Measurements from ENCODE around the gene PTPN4. TPM values are rescaled to one million over a fixed set of nuclear protein-coding genes. Genes with fewer than 3 reads are reported as not detected.
"Not testable (repeated sequence)": the region's sequence is repeated elsewhere in the genome, so short reads cannot be mapped to it uniquely, and the experiment has no call there.

The PTPN4 gene
- total RNA-seq, 2 donors from 2014 or later: 23.7 to 65.3 TPM

DNA sequence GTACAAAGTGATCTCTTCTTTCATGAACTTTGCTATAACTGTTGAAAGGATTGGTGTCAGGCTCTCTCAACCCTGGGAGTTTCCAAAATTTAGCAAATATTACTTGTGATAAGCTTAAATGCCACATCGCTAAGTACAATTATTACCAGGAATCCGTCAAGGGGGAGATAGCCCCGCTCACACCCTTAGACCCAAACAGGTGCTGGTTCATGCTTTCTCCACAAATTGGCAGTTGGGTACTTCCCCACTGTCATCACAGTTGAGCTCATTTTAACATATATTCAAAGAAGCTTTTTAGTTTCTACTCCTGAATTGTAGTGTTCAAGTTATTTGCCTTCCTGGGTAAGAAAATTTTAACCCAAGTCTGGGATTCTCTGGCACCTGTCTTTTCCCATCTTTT lies 223.4 kb downstream of the PTPN4 start:
- Histone ChIP-seq H3K4me1 (replicated peaks) (no peaks in the 10 kb centered on the region), H3K4me3 (no peak overlapping the region), H3K9me3 (no peaks in the 10 kb centered on the region), H3K27me3 (replicated peaks; ENCODE audit: insufficient read depth) (no peaks in the 10 kb centered on the region), H3K27ac (no peak overlapping the region), H3K36me3 (no peaks in the 10 kb centered on the region)
- TF ChIP-seq POLR2AphosphoS5 (IDR thresholded peaks at IDR 0.05) (no peak), POLR2A (IDR thresholded peaks at IDR 0.05) (no peak), CTCF (IDR thresholded peaks at IDR 0.05) (no peak)
- intact Hi-C loops (cut with DNase I): no loop called here
- no peak for DNase-seq (ENCODE audit: low spot score)
- 97% methylated on average over 3 of the region's 3 CpGs for WGBS

GRCh38 chr2:119996148-119996547 lies 236.4 kb downstream of the PTPN4 start:
- no peaks in the 10 kb centered on the region for H3K4me1 ChIP-seq (replicated peaks)
- H3K9me3 ChIP-seq: no peaks in the 10 kb centered on the region
- TF ChIP-seq POLR2A (IDR thresholded peaks at IDR 0.05) (no peak), CTCF (IDR thresholded peaks at IDR 0.05) (no peak), POLR2AphosphoS5 (IDR thresholded peaks at IDR 0.05) (no peak)
- H3K4me3 ChIP-seq: no peak overlapping the region
- no peak for DNase-seq (ENCODE audit: low spot score)
- no peaks in the 10 kb centered on the region for H3K27me3 ChIP-seq (replicated peaks; ENCODE audit: insufficient read depth)
- no peak overlapping the region for H3K27ac ChIP-seq
- H3K36me3 ChIP-seq: no peaks in the 10 kb centered on the region
- WGBS: 76% methylated on average over 3 of the region's 3 CpGs
- intact Hi-C loops (cut with DNase I): no loop called here

DNA sequence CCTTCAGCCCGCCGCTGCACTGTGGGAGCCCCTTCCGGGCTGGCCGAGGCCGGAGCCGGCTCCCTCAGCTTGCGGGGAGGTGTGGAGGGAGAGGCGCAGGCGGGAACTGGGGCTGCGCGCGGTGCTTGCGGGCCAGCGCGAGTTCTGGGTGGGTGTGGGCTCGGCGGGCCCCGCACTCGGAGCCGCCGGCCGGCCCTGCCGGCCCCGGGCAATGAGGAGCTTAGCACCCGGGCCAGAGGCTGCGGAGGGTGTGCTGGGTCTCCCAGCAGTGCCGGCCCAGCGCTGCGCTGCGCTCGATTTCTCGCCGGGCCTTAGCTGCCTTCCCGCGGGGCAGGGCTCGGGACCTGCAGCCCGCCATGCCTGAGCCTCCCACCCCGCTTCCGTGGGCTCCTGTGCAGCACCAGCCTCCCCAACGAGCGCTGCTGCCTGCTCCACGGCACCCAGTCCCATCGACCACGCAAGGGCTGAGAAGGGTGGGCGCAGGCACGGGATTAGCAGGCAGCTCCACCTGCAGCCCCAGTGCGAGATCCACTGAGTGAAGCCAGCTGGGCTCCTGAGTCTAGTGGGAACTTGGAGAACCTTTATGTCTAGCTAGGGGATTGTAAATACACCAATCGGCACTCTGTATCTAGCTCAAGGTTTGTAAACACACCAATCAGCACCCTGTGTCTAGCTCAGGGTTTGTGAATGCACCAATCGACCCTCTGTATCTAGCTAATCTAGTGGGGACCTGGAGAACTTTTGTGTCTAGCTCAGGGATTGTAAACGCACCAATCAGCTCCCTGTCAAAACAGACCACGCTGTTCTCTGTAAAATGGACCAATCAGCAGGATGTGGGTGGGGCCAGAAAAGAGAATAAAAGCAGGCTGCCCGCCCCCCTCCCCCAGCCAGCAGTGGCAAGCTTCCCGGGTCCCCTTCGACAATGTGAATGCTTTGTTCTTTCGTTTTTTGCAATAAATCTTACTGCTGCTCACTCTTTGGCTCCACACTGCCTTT lies 237.5 kb downstream of the PTPN4 start:
- DNase-seq (ENCODE audit: low spot score); H3K4me3 ChIP-seq; H3K36me3 ChIP-seq; H3K27ac ChIP-seq; H3K4me1 ChIP-seq (replicated peaks); H3K27me3 ChIP-seq (replicated peaks; ENCODE audit: insufficient read depth); H3K9me3 ChIP-seq; intact Hi-C loops (cut with DNase I): not testable (repeated sequence)
- 88% methylated on average over 29 of the region's 55 CpGs for whole genome bisulfite sequencing

- no peak for DNase-seq (ENCODE audit: low spot score)
- H3K36me3 ChIP-seq: no peaks in the 10 kb centered on the region
- H3K27ac ChIP-seq: no peak overlapping the region
- H3K4me3 ChIP-seq: no peak overlapping the region
- TF ChIP-seq POLR2A (IDR thresholded peaks at IDR 0.05): no peak
- no peaks in the 10 kb centered on the region for H3K9me3 ChIP-seq
- H3K27me3 ChIP-seq (replicated peaks; ENCODE audit: insufficient read depth): no peaks in the 10 kb centered on the region
- H3K4me1 ChIP-seq (replicated peaks): no peaks in the 10 kb centered on the region
- 85% methylated on average over 1 of the region's 1 CpG for WGBS
- intact Hi-C loops (cut with DNase I): no loop called here
Observed at GRCh38 chr2:120001471-120001870, 241.7 kb downstream of the PTPN4 start.

DNA sequence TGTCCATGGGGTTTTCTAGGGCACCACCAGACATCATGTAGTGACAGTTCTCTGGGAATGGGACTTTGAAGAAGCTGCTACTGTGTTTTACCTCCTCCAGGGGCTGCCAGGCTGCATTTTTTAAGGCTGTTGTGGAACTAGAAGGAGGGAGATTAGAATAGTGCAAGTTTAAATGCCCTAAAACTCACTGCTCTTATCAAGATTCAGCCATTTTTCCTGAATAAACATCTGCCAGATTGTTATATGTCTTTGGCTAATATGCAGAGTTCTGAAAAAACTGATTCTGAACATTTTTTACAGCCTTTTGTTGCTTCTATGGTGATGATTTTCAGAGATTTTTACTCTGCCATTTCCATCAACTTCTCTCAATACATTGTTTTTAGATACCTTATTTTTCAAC lies 244.5 kb downstream of the PTPN4 start:
- DNase-seq (ENCODE audit: low spot score): no peak
- intact Hi-C loops (cut with DNase I): no loop called here
- no peaks in the 10 kb centered on the region for H3K9me3 ChIP-seq
- TF ChIP-seq POLR2A (IDR thresholded peaks at IDR 0.05) (no peak), POLR2AphosphoS5 (IDR thresholded peaks at IDR 0.05) (no peak), CTCF (IDR thresholded peaks at IDR 0.05) (no peak)
- H3K4me1 ChIP-seq (replicated peaks): no peaks in the 10 kb centered on the region
- H3K4me3 ChIP-seq: no peak overlapping the region
- no peaks in the 10 kb centered on the region for H3K27me3 ChIP-seq (replicated peaks; ENCODE audit: insufficient read depth)
- no peaks in the 10 kb centered on the region for H3K36me3 ChIP-seq
- H3K27ac ChIP-seq: no peak overlapping the region
